ENCODE measurements around the gene CRYAA. TPM values are rescaled to one million over a fixed set of nuclear protein-coding genes. Genes with fewer than 3 reads are reported as not detected.

Gene CRYAA
- total RNA-seq, 3 donors from 2014 or later (not counting 1 experiment from before 2014, with no cell fraction given) = not detected

- DNase-seq (no peak), ATAC-seq (no peak)
- Histone ChIP-seq H3K4me1 (ENCODE audit: control insufficient read depth, insufficient read depth, low read length) (no peaks in the 10 kb centered on the region), H3K9me3 (ENCODE audit: control insufficient read depth, insufficient read depth, low read length) (no peaks in the 10 kb centered on the region), H3K4me3 (ENCODE audit: low read length) (no peak overlapping the region), H3K27me3 (ENCODE audit: control insufficient read depth, insufficient read depth, low read length) (no peaks in the 10 kb centered on the region), H3K36me3 (ENCODE audit: control insufficient read depth, insufficient read depth, low read length) (no peaks in the 10 kb centered on the region), H3K27ac (ENCODE audit: low read length) (no peak overlapping the region)
- Mint-ChIP-seq H3K27ac (no peak overlapping the region), H3K27me3 (ENCODE audit: low read depth in 2 of 2) (peaks cover 0 to 3% of the 10 kb centered on the region in 2 donors), H3K4me1 (peaks cover 0 to 5% of the 10 kb centered on the region in 2 donors), H3K4me3 (no peak overlapping the region), H3K9me3 (no peaks in the 10 kb centered on the region), H3K36me3 (no peaks in the 10 kb centered on the region)
- intact Hi-C loops (cut with micrococcal nuclease) = no loop called here
- TF ChIP-seq, protein P1, sequence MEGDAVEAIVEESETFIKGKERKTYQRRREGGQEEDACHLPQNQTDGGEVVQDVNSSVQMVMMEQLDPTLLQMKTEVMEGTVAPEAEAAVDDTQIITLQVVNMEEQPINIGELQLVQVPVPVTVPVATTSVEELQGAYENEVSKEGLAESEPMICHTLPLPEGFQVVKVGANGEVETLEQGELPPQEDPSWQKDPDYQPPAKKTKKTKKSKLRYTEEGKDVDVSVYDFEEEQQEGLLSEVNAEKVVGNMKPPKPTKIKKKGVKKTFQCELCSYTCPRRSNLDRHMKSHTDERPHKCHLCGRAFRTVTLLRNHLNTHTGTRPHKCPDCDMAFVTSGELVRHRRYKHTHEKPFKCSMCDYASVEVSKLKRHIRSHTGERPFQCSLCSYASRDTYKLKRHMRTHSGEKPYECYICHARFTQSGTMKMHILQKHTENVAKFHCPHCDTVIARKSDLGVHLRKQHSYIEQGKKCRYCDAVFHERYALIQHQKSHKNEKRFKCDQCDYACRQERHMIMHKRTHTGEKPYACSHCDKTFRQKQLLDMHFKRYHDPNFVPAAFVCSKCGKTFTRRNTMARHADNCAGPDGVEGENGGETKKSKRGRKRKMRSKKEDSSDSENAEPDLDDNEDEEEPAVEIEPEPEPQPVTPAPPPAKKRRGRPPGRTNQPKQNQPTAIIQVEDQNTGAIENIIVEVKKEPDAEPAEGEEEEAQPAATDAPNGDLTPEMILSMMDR (IDR thresholded peaks at IDR 0.05) = no peak
- WGBS (ENCODE audit: insufficient coverage) = 84% methylated on average over 21 of the region's 21 CpGs
Observed at GRCh38 chr21:43211072-43211759, 42.4 kb downstream of the CRYAA start.

- no peaks in the 10 kb centered on the region for H3K36me3 Mint-ChIP-seq
- Histone ChIP-seq H3K27me3 (ENCODE audit: control insufficient read depth, insufficient read depth, low read length) (no peaks in the 10 kb centered on the region), H3K9me3 (ENCODE audit: control insufficient read depth, insufficient read depth, low read length) (no peaks in the 10 kb centered on the region), H3K4me1 (ENCODE audit: control insufficient read depth, insufficient read depth, low read length) (no peaks in the 10 kb centered on the region), H3K4me3 (ENCODE audit: low read length) (no peak overlapping the region), H3K36me3 (ENCODE audit: control insufficient read depth, insufficient read depth, low read length) (no peaks in the 10 kb centered on the region), H3K27ac (ENCODE audit: low read length) (no peak overlapping the region)
- TF ChIP-seq, protein P1 (IDR thresholded peaks at IDR 0.05) = no peak
- peaks cover 0 to 5% of the 10 kb centered on the region in 2 donors for H3K4me1 Mint-ChIP-seq
- 79% methylated on average over 7 of the region's 7 CpGs for WGBS (ENCODE audit: insufficient coverage)
- no peaks in the 10 kb centered on the region for H3K9me3 Mint-ChIP-seq
- DNase-seq (no peak), ATAC-seq (no peak)
- H3K27me3 Mint-ChIP-seq (ENCODE audit: low read depth in 2 of 2) = peaks cover 0 to 3% of the 10 kb centered on the region in 2 donors
- intact Hi-C loops (cut with micrococcal nuclease) = no loop called here
- no peak overlapping the region for H3K4me3 Mint-ChIP-seq
- H3K27ac Mint-ChIP-seq = no peak overlapping the region
Observed at GRCh38 chr21:43211760-43212115, 42.9 kb downstream of the CRYAA start.

Other genes with a start within 250 kb of the CRYAA start
- not detected for gene ERVH48-1, start 243.4 kb upstream of the CRYAA start, total RNA-seq
- gene PKNOX1, start 194.4 kb upstream of the CRYAA start, total RNA-seq = 10 to 100 TPM; 19.1 to 25.5 (median 21.5) TPM
- gene CBS, start 93.2 kb upstream of the CRYAA start, total RNA-seq = under 1 TPM in 2 of 3 donors, not detected in 1; 0.58 to 0.84 TPM
- 100 to 1,000 TPM in 2 of 3 donors, 1 to 10 TPM in 1; 9.0 to 363 (median 273) TPM for gene U2AF1, start 61.4 kb upstream of the CRYAA start, total RNA-seq